ENCODE data around the gene ELMOD3. TPM values are rescaled to one million over a fixed set of nuclear protein-coding genes. Genes with fewer than 3 reads are reported as not detected.

ELMOD3 gene
- total RNA-seq, 1 experiment from 2014 or later, result 9.7 TPM

DNA sequence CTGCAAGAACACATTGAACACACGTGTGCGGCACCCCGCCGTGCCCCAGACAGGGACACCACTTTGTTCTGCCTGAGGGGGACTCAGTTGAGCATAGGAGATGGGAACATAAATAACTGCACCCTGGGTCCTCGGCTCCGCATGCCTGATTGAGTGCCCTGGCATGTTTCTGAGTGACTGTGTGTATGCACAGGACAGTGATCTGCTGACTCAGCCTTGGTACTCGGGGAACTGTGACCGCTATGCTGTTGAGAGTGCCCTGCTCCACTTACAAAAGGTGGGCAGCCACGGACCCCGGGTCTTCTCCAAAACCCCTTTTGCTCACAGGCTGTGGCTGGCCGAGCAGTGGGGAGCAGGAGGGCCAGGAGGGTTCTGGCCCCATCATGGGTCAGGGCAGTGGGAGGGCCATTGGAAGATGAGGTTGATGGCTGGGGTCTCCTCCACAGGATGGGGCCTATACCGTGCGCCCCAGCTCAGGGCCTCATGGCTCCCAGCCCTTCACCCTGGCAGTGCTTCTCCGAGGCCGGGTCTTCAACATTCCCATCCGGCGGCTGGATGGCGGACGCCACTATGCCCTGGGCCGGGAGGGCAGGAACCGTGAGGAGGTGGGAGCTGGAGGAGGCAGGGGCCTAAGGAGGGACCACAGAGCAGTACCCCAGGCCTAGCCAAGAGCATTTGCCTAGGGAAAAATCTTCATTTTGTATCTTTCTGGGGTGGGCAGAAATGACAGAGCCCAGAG lies 80.8 kb downstream of the ELMOD3 start:
- ATAC-seq (no peak), DNase-seq (ENCODE audit: low spot score) (no peak)
- no peak for TF ChIP-seq KAT7 (CRISPR knock-in tag; IDR thresholded peaks at IDR 0.05; ENCODE audit: borderline replicate concordance)
- TF ChIP-seq ATF2 (CRISPR knock-in tag; IDR thresholded peaks at IDR 0.05; ENCODE audit: borderline replicate concordance, low read depth), result no peak
- no peak for TF ChIP-seq EMX1 (CRISPR knock-in tag; IDR thresholded peaks at IDR 0.05)
- TF ChIP-seq, protein P1, sequence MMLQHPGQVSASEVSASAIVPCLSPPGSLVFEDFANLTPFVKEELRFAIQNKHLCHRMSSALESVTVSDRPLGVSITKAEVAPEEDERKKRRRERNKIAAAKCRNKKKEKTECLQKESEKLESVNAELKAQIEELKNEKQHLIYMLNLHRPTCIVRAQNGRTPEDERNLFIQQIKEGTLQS (CRISPR knock-in tag; conservative IDR thresholded peaks at IDR 0.05), result no peak
- no peak for TF ChIP-seq TEAD1 (CRISPR knock-in tag; IDR thresholded peaks at IDR 0.05)
- no peak for TF ChIP-seq IRF2 (CRISPR knock-in tag; IDR thresholded peaks at IDR 0.05; ENCODE audit: borderline replicate concordance, low read depth)
- TF ChIP-seq ZBTB43 (CRISPR knock-in tag; IDR thresholded peaks at IDR 0.05), result no peak
- TF ChIP-seq SMAD4 (CRISPR knock-in tag; IDR thresholded peaks at IDR 0.05), result no peak
- no peak for TF ChIP-seq NFYB (CRISPR knock-in tag; conservative IDR thresholded peaks at IDR 0.05; ENCODE audit: low read depth)
- TF ChIP-seq, protein P2, sequence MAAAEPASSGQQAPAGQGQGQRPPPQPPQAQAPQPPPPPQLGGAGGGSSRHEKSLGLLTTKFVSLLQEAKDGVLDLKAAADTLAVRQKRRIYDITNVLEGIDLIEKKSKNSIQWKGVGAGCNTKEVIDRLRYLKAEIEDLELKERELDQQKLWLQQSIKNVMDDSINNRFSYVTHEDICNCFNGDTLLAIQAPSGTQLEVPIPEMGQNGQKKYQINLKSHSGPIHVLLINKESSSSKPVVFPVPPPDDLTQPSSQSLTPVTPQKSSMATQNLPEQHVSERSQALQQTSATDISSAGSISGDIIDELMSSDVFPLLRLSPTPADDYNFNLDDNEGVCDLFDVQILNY (CRISPR knock-in tag; IDR thresholded peaks at IDR 0.05), result no peak
- POLR2A ChIA-PET, result interaction anchor here (0.6 to 6.1 kb wide), 3 partner anchors 103 to 142 kb away, joined by 3 to 54 read pairs (median 4); partner anchors contain the start of gene MAT2A
- Mint-ChIP-seq H3K27ac (no peak overlapping the region), H3K9me3 (no peaks in the 10 kb centered on the region), H3K4me3 (no peak overlapping the region), H3K27me3 (ENCODE audit: low read depth) (peaks cover 15% of the 10 kb centered on the region), H3K4me1 (peaks cover 54% of the 10 kb centered on the region), H3K36me3 (no peaks in the 10 kb centered on the region)
- CTCF ChIA-PET, result interaction anchor here (0.8 to 5.3 kb wide), 3 partner anchors 15 to 37 kb away, joined by 3 to 45 read pairs (median 4); partner anchors contain the start of gene SH2D6

DNA sequence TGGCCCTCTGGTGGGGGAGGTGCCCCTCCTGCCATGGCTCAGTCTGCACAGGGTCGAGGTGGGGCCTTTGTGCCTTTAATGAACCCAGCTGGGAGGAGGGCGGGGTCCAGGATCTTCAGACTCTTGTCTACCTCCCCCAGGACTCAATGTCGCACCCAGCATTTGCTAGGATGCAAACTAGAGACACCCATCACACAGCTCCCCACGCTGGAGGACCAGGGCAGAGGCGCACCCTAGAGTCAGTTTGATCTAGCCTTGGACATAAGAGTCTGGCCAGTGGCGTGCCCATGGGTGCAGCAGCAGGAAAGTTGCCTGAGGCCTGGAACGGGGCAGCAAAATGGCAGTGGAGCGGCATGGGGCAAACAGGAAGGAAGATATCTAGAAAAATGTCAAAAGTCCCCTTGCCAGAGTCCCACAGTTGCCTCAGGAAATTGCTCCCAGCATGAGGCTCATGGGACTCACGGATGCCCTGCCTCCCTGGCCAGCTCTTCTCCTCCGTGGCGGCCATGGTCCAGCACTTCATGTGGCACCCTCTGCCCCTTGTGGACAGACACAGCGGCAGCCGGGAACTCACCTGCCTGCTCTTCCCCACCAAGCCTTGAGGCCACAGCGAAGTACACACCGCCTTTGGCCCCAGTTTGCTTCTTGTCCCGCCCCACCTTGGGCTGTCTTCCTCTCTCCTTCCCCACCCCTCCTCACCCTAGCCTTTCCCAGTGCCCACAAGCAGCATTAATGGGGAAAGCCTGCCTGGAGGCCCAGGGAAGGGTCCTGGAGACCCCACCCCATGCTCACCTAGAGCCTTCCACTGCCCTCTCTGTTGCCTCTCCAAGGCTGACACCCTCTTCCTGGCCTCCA lies 81.6 kb downstream of the ELMOD3 start:
- no peak for DNase-seq (ENCODE audit: low spot score)
- H3K4me3 Mint-ChIP-seq, result peak overlapping the region; percentile 73
- TF ChIP-seq, protein P3, sequence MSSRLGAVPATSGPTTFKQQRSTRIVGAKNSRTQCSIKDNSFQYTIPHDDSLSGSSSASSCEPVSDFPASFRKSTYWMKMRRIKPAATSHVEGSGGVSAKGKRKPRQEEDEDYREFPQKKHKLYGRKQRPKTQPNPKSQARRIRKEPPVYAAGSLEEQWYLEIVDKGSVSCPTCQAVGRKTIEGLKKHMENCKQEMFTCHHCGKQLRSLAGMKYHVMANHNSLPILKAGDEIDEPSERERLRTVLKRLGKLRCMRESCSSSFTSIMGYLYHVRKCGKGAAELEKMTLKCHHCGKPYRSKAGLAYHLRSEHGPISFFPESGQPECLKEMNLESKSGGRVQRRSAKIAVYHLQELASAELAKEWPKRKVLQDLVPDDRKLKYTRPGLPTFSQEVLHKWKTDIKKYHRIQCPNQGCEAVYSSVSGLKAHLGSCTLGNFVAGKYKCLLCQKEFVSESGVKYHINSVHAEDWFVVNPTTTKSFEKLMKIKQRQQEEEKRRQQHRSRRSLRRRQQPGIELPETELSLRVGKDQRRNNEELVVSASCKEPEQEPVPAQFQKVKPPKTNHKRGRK (CRISPR knock-in tag; IDR thresholded peaks at IDR 0.05; ENCODE audit: borderline replicate concordance), result no peak
- TF ChIP-seq, protein P4, sequence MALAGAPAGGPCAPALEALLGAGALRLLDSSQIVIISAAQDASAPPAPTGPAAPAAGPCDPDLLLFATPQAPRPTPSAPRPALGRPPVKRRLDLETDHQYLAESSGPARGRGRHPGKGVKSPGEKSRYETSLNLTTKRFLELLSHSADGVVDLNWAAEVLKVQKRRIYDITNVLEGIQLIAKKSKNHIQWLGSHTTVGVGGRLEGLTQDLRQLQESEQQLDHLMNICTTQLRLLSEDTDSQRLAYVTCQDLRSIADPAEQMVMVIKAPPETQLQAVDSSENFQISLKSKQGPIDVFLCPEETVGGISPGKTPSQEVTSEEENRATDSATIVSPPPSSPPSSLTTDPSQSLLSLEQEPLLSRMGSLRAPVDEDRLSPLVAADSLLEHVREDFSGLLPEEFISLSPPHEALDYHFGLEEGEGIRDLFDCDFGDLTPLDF (CRISPR knock-in tag; IDR thresholded peaks at IDR 0.05), result no peak
- no peak for TF ChIP-seq ZNF219 (CRISPR knock-in tag; IDR thresholded peaks at IDR 0.05; ENCODE audit: borderline replicate concordance)
- TF ChIP-seq, protein P1 (CRISPR knock-in tag; conservative IDR thresholded peaks at IDR 0.05), result no peak
- TF ChIP-seq, protein P2 (CRISPR knock-in tag; IDR thresholded peaks at IDR 0.05), result no peak
- no peak for TF ChIP-seq NFYB (CRISPR knock-in tag; conservative IDR thresholded peaks at IDR 0.05; ENCODE audit: low read depth)
- TF ChIP-seq ATF6 (CRISPR knock-in tag; IDR thresholded peaks at IDR 0.05), result no peak
- TF ChIP-seq, protein P5, sequence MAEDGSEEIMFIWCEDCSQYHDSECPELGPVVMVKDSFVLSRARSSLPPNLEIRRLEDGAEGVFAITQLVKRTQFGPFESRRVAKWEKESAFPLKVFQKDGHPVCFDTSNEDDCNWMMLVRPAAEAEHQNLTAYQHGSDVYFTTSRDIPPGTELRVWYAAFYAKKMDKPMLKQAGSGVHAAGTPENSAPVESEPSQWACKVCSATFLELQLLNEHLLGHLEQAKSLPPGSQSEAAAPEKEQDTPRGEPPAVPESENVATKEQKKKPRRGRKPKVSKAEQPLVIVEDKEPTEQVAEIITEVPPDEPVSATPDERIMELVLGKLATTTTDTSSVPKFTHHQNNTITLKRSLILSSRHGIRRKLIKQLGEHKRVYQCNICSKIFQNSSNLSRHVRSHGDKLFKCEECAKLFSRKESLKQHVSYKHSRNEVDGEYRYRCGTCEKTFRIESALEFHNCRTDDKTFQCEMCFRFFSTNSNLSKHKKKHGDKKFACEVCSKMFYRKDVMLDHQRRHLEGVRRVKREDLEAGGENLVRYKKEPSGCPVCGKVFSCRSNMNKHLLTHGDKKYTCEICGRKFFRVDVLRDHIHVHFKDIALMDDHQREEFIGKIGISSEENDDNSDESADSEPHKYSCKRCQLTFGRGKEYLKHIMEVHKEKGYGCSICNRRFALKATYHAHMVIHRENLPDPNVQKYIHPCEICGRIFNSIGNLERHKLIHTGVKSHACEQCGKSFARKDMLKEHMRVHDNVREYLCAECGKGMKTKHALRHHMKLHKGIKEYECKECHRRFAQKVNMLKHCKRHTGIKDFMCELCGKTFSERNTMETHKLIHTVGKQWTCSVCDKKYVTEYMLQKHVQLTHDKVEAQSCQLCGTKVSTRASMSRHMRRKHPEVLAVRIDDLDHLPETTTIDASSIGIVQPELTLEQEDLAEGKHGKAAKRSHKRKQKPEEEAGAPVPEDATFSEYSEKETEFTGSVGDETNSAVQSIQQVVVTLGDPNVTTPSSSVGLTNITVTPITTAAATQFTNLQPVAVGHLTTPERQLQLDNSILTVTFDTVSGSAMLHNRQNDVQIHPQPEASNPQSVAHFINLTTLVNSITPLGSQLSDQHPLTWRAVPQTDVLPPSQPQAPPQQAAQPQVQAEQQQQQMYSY (CRISPR knock-in tag; IDR thresholded peaks at IDR 0.05), result no peak
- TF ChIP-seq PRRX2 (CRISPR knock-in tag; IDR thresholded peaks at IDR 0.05), result no peak

More for the DNA sequence above, 81.6 kb downstream of the ELMOD3 start:
- POLR2A ChIA-PET, result interaction anchor here (0.6 to 6.1 kb wide), 3 partner anchors 11 to 142 kb away, joined by 3 to 54 read pairs (median 7); partner anchors contain the start of gene MAT2A
- peaks cover 51% of the 10 kb centered on the region for H3K4me1 Mint-ChIP-seq
- ATAC-seq, result peak; percentile 19
- no peak overlapping the region for H3K27ac Mint-ChIP-seq
- H3K9me3 Mint-ChIP-seq, result no peaks in the 10 kb centered on the region
- CTCF ChIA-PET, result interaction anchor here (0.7 to 5.3 kb wide), 6 partner anchors 16 to 103 kb away, joined by 3 to 45 read pairs (median 8); partner anchors contain the start of genes MAT2A and SH2D6
- no peaks in the 10 kb centered on the region for H3K36me3 Mint-ChIP-seq
- peaks cover 15% of the 10 kb centered on the region for H3K27me3 Mint-ChIP-seq (ENCODE audit: low read depth)
